ENCODE results near the gene NR2C2AP.
"Not testable (repeated sequence)": the region's sequence is repeated elsewhere in the genome, so short reads cannot be mapped to it uniquely, and the experiment has no call there.

The NR2C2AP gene

GRCh38 chr19:19179548-19180441 is 23.4 kb downstream of the NR2C2AP start:
- no peak for DNase-seq

GRCh38 chr19:19176950-19177349 is 26.3 kb downstream of the NR2C2AP start:
- peak; percentile 58 for DNase-seq

GRCh38 chr19:19173243-19173642 is 30.0 kb downstream of the NR2C2AP start:
- not testable (repeated sequence) for DNase-seq

GRCh38 chr19:19171821-19172532 is 31.2 kb downstream of the NR2C2AP start:
- DNase-seq = no peak

- no peak for DNase-seq
Measured at GRCh38 chr19:19170873-19171672, 32.1 kb downstream of the NR2C2AP start.

GRCh38 chr19:19170053-19170872 is 33.0 kb downstream of the NR2C2AP start, which contains the start of gene MEF2B:
Gene MEF2B (minus strand): TSS chr19:19170263. CDS start chr19:19150735, 19,528 bp downstream.
- DNase-seq = peak; percentile 96

GRCh38 chr19:19169236-19170052 is 33.8 kb downstream of the NR2C2AP start:
- no peak for DNase-seq

- no peak for DNase-seq
Measured at GRCh38 chr19:19167612-19168011, 35.6 kb downstream of the NR2C2AP start.

GRCh38 chr19:19165396-19165795 is 37.8 kb downstream of the NR2C2AP start:
- DNase-seq = no peak

- DNase-seq = no peak
Measured at GRCh38 chr19:19162495-19162894, 40.7 kb downstream of the NR2C2AP start.

- DNase-seq = no peak
Measured at GRCh38 chr19:19160461-19161035, 42.7 kb downstream of the NR2C2AP start.

- no peak for DNase-seq
Measured at GRCh38 chr19:19159534-19159933, 43.7 kb downstream of the NR2C2AP start.

- DNase-seq = no peak
Measured at GRCh38 chr19:19157808-19158207, 45.4 kb downstream of the NR2C2AP start.

GRCh38 chr19:19155495-19156219 is 47.6 kb downstream of the NR2C2AP start:
- no peak for DNase-seq

- no peak for DNase-seq
Measured at GRCh38 chr19:19154768-19155494, 48.3 kb downstream of the NR2C2AP start.

GRCh38 chr19:19152668-19153384 is 50.4 kb downstream of the NR2C2AP start:
- no peak for DNase-seq

GRCh38 chr19:19151418-19151817 is 51.8 kb downstream of the NR2C2AP start:
- no peak for DNase-seq
